HEK293 (cell line): ENCODE data around the gene CPT1C.

Experiments
- CTCF ChIA-PET: fragments of 350-600 bp; formaldehyde crosslinking; extraction: SDS; loops from one replicate; lab custom pipeline; 2021; ENCODE audit warnings: antibody characterized with exemption; lab: Yijun Ruan, JAX
- POLR2A ChIA-PET: fragments of 300-600 bp; formaldehyde crosslinking; extraction: SDS; loops from one replicate; lab custom pipeline; 2020; ENCODE audit warnings: antibody characterized with exemption, inconsistent platforms; lab: Yijun Ruan, JAX
- H3K27ac ChIP-seq: fragments of 200-500 bp; sonication (Bioruptor generic); 2 replicates; pipeline ENCODE4 v1.5.1; 2014; ENCODE audit warnings: low read depth, low read length, control low read depth, inconsistent platforms; ENCODE audit errors: extremely low read depth
- H3K36me3 ChIP-seq, 2 experiments: fragments of 200-500 bp in 1 of 2; sonication (Bioruptor generic) in 1 of 2; 1 replicate in 1 of 2; 2 replicates in 1 of 2; pipeline ENCODE4 v1.5.1; 2014 to 2017; ENCODE audit warnings: inconsistent platforms in 2 of 2, low read length in 2 of 2; ENCODE audit not compliant: control insufficient read depth in 2 of 2, insufficient read depth in 1 of 2
- H3K4me1 ChIP-seq: fragments of 200-500 bp; sonication (Bioruptor generic); 2 replicates; pipeline ENCODE4 v1.5.1; 2014; ENCODE audit warnings: mild to moderate bottlenecking, low read length, inconsistent platforms; ENCODE audit not compliant: control insufficient read depth, insufficient read depth
- H3K4me3 ChIP-seq: 2 replicates; pipeline ENCODE4 v1.5.1; 2011; ENCODE audit warnings: low read depth, mild to moderate bottlenecking, control low read depth, low read length, moderate library complexity
- H3K9me3 ChIP-seq: fragments of 200-500 bp; sonication (Bioruptor generic); 2 replicates; pipeline ENCODE4 v1.5.1; 2014; ENCODE audit warnings: low read depth, low read length, inconsistent platforms; ENCODE audit not compliant: control insufficient read depth, insufficient read depth
- BCL11A ChIP-seq: fragments of 450-650 bp; formaldehyde crosslinking; IDR thresholded peaks from 2 replicates; pipeline ENCODE4 v1.5.1; 2016; ENCODE audit warnings: low read depth, missing biosample characterization, missing genetic modification characterization
- BCL11B ChIP-seq: fragments of 450-650 bp; formaldehyde crosslinking; IDR thresholded peaks from 2 replicates; pipeline ENCODE4 v1.5.1; 2016; ENCODE audit warnings: low read depth, missing biosample characterization, missing genetic modification characterization
- SP2 ChIP-seq: fragments of 450-650 bp; formaldehyde crosslinking; IDR thresholded peaks from 2 replicates; pipeline ENCODE4 v1.5.1; 2016; ENCODE audit warnings: missing biosample characterization, missing genetic modification characterization
- ZBTB48 ChIP-seq: fragments of 450-650 bp; formaldehyde crosslinking; IDR thresholded peaks from 2 replicates; pipeline ENCODE4 v1.5.1; 2016; ENCODE audit warnings: missing biosample characterization, missing genetic modification characterization
- ZBTB7A ChIP-seq: fragments of 450-650 bp; formaldehyde crosslinking; IDR thresholded peaks from 2 replicates; pipeline ENCODE4 v1.5.1; 2016; ENCODE audit warnings: low read depth, missing biosample characterization, missing genetic modification characterization
- ZBTB8A ChIP-seq: fragments of 450-650 bp; formaldehyde crosslinking; IDR thresholded peaks from 2 replicates; pipeline ENCODE4 v1.5.1; 2016; ENCODE audit warnings: missing biosample characterization, missing genetic modification characterization
- ZEB2 ChIP-seq: fragments of 450-650 bp; formaldehyde crosslinking; IDR thresholded peaks from 2 replicates; pipeline ENCODE4 v1.5.1; 2016; ENCODE audit warnings: missing biosample characterization, missing genetic modification characterization
- ZNF114 ChIP-seq: fragments of 450-650 bp; formaldehyde crosslinking; IDR thresholded peaks from 2 replicates; pipeline ENCODE4 v1.5.0; 2017; ENCODE audit warnings: missing biosample characterization, missing genetic modification characterization
- ZNF157 ChIP-seq: fragments of 450-650 bp; formaldehyde crosslinking; IDR thresholded peaks from 2 replicates; pipeline ENCODE4 v1.5.1; 2016; ENCODE audit warnings: missing biosample characterization, missing genetic modification characterization
- ZNF202 ChIP-seq: fragments of 450-650 bp; formaldehyde crosslinking; IDR thresholded peaks from 2 replicates; pipeline ENCODE4 v1.5.1; 2016; ENCODE audit warnings: missing biosample characterization, missing genetic modification characterization, borderline replicate concordance
- ZNF335 ChIP-seq: fragments of 450-650 bp; formaldehyde crosslinking; conservative IDR thresholded peaks from 2 replicates; pipeline ENCODE4 v1.5.1; 2016; ENCODE audit warnings: missing biosample characterization, missing genetic modification characterization
- ZNF391 ChIP-seq: fragments of 450-650 bp; formaldehyde crosslinking; IDR thresholded peaks from 2 replicates; pipeline ENCODE4 v1.5.1; 2016; ENCODE audit warnings: low read depth, missing biosample characterization, missing genetic modification characterization, borderline replicate concordance
- ZNF394 ChIP-seq: fragments of 450-650 bp; formaldehyde crosslinking; IDR thresholded peaks from 2 replicates; pipeline ENCODE4 v1.5.1; 2016; ENCODE audit warnings: missing biosample characterization, missing genetic modification characterization, mild to moderate bottlenecking, moderate library complexity, borderline replicate concordance
- ZNF416 ChIP-seq: fragments of 450-650 bp; formaldehyde crosslinking; IDR thresholded peaks from 2 replicates; pipeline ENCODE4 v1.5.1; 2016; ENCODE audit warnings: missing biosample characterization, missing genetic modification characterization
- ZNF48 ChIP-seq: fragments of 450-650 bp; formaldehyde crosslinking; IDR thresholded peaks from 2 replicates; pipeline ENCODE4 v1.5.1; 2016; ENCODE audit warnings: missing biosample characterization, missing genetic modification characterization
- ZNF555 ChIP-seq: fragments of 450-650 bp; formaldehyde crosslinking; conservative IDR thresholded peaks from 2 replicates; pipeline ENCODE4 v1.5.1; 2017; ENCODE audit warnings: missing biosample characterization, mild to moderate bottlenecking, missing genetic modification characterization, inconsistent platforms
- ZNF596 ChIP-seq: fragments of 450-650 bp; IDR thresholded peaks from 2 replicates; pipeline ENCODE4 v1.5.0; 2018; ENCODE audit warnings: missing biosample characterization, mild to moderate bottlenecking, missing genetic modification characterization, moderate library complexity
- ZNF626 ChIP-seq: fragments of 450-650 bp; sonication (Bioruptor Pico); formaldehyde crosslinking; IDR thresholded peaks from 2 replicates; pipeline ENCODE4 v1.5.1; 2018; ENCODE audit warnings: missing biosample characterization, missing genetic modification characterization, inconsistent platforms
- ZSCAN23 ChIP-seq: fragments of 450-650 bp; formaldehyde crosslinking; IDR thresholded peaks from 2 replicates; pipeline ENCODE4 v1.5.1; 2016; ENCODE audit warnings: missing biosample characterization, missing genetic modification characterization
- TF ChIP-seq, protein P1 (sequence below): fragments of 450-650 bp; formaldehyde crosslinking; IDR thresholded peaks from 2 replicates; pipeline ENCODE4 v1.5.1; 2016; ENCODE audit warnings: missing biosample characterization, missing genetic modification characterization
- TF ChIP-seq, protein P2 (sequence below): fragments of 450-650 bp; IDR thresholded peaks from 2 replicates; pipeline ENCODE4 v1.5.1; 2018; ENCODE audit warnings: missing biosample characterization, mild to moderate bottlenecking, missing genetic modification characterization
- TF ChIP-seq, protein P3 (sequence below): fragments of 450-650 bp; formaldehyde crosslinking; IDR thresholded peaks from 2 replicates; pipeline ENCODE4 v1.5.1; 2016; ENCODE audit warnings: missing biosample characterization, missing genetic modification characterization
- TF ChIP-seq, protein P4 (sequence below): fragments of 450-650 bp; formaldehyde crosslinking; IDR thresholded peaks from 2 replicates; pipeline ENCODE4 v1.5.1; 2016; ENCODE audit warnings: missing biosample characterization, missing genetic modification characterization
- TF ChIP-seq, protein P5 (sequence below): fragments of 450-650 bp; formaldehyde crosslinking; IDR thresholded peaks from 2 replicates; pipeline ENCODE4 v1.5.1; 2016; ENCODE audit warnings: missing biosample characterization, missing genetic modification characterization

The CPT1C gene

DNA sequence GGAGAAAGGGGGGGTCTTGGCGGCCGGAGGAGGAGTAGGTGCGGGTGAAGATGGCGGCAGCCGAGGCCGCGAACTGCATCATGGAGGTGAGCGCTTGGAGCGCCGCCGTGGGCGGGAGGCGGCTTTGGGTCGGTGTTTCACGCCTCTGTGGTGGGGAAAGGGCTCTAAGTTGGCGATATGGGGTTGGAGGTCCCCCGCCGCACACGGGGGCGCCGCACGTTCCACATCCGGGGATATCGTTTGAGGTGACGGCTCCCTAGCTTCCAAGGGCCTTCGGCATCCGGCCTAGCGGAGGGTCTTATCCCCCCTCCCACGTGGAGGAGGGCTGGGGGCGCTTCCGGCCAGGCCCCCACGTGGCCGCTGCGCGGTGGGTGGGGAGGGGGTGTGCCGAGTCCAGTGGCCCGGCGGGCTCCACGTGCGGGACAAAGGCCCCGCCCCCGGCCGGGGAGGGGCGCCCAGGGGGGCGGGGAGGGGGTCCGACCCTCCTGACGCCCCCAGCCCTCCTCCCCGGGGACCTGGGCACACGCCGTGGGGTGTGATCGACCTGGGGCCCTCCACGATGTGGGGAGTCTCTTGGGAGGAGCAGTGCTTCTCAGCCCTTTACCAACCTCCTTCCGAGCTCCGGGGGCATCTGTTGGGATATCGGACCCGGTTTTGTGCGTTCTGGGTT lies 13.6 kb upstream of the CPT1C start, which contains the start of gene PRMT1 (continued):
- TF ChIP-seq, protein P1, sequence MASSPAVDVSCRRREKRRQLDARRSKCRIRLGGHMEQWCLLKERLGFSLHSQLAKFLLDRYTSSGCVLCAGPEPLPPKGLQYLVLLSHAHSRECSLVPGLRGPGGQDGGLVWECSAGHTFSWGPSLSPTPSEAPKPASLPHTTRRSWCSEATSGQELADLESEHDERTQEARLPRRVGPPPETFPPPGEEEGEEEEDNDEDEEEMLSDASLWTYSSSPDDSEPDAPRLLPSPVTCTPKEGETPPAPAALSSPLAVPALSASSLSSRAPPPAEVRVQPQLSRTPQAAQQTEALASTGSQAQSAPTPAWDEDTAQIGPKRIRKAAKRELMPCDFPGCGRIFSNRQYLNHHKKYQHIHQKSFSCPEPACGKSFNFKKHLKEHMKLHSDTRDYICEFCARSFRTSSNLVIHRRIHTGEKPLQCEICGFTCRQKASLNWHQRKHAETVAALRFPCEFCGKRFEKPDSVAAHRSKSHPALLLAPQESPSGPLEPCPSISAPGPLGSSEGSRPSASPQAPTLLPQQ (tag by site-specific recombination): peak; percentile 80; the same call in 1 of the 2 replicates
- TF ChIP-seq ZNF416 (tag by site-specific recombination) (no peak), ZEB2 (tag by site-specific recombination) (peak; percentile 51; the same call in 1 of the 2 replicates), ZNF555 (tag by site-specific recombination) (no peak), ZNF202 (no peak), ZBTB7A (peak; percentile 98), ZNF596 (tag by site-specific recombination) (no peak), SP2 (no peak), ZSCAN23 (tag by site-specific recombination) (no peak), ZNF626 (tag by site-specific recombination) (no peak), ZNF394 (no peak), ZNF391 (tag by site-specific recombination) (no peak; the same call in 1 of the 2 replicates), ZNF48 (no peak), ZBTB48 (tag by site-specific recombination) (peak; percentile 68; the same call in 1 of the 2 replicates), ZNF114 (tag by site-specific recombination) (no peak), ZNF157 (tag by site-specific recombination) (no peak; the same call in 1 of the 2 replicates), ZNF335 (tag by site-specific recombination) (peak; percentile 86)
- TF ChIP-seq, protein P2, sequence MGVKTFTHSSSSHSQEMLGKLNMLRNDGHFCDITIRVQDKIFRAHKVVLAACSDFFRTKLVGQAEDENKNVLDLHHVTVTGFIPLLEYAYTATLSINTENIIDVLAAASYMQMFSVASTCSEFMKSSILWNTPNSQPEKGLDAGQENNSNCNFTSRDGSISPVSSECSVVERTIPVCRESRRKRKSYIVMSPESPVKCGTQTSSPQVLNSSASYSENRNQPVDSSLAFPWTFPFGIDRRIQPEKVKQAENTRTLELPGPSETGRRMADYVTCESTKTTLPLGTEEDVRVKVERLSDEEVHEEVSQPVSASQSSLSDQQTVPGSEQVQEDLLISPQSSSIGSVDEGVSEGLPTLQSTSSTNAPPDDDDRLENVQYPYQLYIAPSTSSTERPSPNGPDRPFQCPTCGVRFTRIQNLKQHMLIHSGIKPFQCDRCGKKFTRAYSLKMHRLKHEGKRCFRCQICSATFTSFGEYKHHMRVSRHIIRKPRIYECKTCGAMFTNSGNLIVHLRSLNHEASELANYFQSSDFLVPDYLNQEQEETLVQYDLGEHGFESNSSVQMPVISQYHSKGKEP (tag by site-specific recombination): no peak

DNA sequence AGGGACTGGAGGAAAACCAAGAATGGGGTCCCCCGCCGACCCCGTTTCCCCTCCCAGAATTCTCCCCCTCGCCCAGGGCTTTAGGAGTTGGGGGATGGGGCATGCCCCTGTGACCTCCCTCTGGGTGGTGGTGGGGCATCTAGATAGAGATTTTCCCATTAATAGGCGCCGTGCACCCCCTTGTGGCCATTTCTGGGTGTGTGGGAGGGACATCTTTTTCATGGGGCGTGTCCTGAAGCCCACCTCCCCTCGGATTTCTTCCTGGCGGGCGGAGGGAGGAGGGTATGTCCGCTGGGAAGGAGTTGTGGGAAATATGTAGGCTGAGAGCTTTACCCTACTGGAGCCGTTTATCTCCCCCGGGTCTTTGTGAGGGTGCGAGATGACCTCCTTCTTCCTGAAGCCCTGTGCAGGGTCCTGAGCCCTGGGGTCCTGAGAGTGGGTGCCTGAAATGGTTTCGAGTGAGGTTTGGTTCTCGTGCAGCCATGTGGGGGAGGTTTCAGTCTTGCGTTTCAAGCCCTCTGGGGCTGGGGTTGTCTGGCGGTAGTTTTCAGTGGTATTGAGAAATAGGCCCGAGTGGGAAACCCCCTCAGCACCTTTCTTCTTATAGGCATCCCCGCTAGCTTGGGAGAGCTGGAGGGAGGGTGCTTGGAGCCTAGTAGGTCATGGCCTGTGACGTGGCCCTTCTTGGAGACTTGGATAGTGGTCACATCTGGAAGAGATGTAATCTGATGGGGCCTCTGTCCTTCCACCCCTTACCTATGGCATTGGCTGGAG lies 12.8 kb upstream of the CPT1C start:
- CTCF ChIA-PET: interaction anchor here (0.6 to 4.4 kb wide), 16 partner anchors 10 to 353 kb away, joined by 3 to 27 read pairs (median 4); partner anchors contain the start of genes BCL2L12, IRF3 and RRAS
- TF ChIP-seq BCL11A (tag by site-specific recombination) (0 out of 2 replicates have a peak, but pooled peaks have one; percentile 12), ZBTB8A (tag by site-specific recombination) (peak; percentile 9; the same call in 1 of the 2 replicates), BCL11B (tag by site-specific recombination) (peak; percentile 82)
- TF ChIP-seq, protein P3, sequence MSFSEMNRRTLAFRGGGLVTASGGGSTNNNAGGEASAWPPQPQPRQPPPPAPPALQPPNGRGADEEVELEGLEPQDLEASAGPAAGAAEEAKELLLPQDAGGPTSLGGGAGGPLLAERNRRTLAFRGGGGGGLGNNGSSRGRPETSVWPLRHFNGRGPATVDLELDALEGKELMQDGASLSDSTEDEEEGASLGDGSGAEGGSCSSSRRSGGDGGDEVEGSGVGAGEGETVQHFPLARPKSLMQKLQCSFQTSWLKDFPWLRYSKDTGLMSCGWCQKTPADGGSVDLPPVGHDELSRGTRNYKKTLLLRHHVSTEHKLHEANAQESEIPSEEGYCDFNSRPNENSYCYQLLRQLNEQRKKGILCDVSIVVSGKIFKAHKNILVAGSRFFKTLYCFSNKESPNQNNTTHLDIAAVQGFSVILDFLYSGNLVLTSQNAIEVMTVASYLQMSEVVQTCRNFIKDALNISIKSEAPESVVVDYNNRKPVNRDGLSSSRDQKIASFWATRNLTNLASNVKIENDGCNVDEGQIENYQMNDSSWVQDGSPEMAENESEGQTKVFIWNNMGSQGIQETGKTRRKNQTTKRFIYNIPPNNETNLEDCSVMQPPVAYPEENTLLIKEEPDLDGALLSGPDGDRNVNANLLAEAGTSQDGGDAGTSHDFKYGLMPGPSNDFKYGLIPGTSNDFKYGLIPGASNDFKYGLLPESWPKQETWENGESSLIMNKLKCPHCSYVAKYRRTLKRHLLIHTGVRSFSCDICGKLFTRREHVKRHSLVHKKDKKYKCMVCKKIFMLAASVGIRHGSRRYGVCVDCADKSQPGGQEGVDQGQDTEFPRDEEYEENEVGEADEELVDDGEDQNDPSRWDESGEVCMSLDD (tag by site-specific recombination): peak; percentile 38; the same call in 1 of the 2 replicates
- TF ChIP-seq, protein P4, sequence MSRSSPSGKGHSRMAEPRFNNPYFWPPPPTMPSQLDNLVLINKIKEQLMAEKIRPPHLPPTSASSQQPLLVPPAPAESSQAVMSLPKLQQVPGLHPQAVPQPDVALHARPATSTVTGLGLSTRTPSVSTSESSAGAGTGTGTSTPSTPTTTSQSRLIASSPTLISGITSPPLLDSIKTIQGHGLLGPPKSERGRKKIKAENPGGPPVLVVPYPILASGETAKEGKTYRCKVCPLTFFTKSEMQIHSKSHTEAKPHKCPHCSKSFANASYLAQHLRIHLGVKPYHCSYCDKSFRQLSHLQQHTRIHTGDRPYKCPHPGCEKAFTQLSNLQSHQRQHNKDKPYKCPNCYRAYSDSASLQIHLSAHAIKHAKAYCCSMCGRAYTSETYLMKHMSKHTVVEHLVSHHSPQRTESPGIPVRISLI: no peak
- TF ChIP-seq, protein P5, sequence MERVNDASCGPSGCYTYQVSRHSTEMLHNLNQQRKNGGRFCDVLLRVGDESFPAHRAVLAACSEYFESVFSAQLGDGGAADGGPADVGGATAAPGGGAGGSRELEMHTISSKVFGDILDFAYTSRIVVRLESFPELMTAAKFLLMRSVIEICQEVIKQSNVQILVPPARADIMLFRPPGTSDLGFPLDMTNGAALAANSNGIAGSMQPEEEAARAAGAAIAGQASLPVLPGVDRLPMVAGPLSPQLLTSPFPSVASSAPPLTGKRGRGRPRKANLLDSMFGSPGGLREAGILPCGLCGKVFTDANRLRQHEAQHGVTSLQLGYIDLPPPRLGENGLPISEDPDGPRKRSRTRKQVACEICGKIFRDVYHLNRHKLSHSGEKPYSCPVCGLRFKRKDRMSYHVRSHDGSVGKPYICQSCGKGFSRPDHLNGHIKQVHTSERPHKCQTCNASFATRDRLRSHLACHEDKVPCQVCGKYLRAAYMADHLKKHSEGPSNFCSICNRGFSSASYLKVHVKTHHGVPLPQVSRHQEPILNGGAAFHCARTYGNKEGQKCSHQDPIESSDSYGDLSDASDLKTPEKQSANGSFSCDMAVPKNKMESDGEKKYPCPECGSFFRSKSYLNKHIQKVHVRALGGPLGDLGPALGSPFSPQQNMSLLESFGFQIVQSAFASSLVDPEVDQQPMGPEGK: peak; percentile 19; the same call in 1 of the 2 replicates

More for the DNA sequence above, 12.8 kb upstream of the CPT1C start:
- peak overlapping the region; percentile 94 for H3K27ac ChIP-seq
- POLR2A ChIA-PET: interaction anchor here (0.6 to 3.8 kb wide), 5 partner anchors 16 to 251 kb away, joined by 7 to 56 read pairs (median 26); partner anchors contain the start of genes ATF5, NUP62, PRR12 and RRAS
- H3K4me1 ChIP-seq: peaks cover 17% of the 10 kb centered on the region
- peak overlapping the region; percentile 76 for H3K4me3 ChIP-seq
- no peaks in the 10 kb centered on the region for H3K9me3 ChIP-seq
- H3K36me3 ChIP-seq: peaks cover 26 to 30% of the 10 kb centered on the region in 2 experiments
